ENCODE measurements around the gene CD109.
A peak's percentile ranks its signal among the peaks of the same experiment; 100 is the strongest.
"Not testable (repeated sequence)": the region's sequence is repeated elsewhere in the genome, so short reads cannot be mapped to it uniquely, and the experiment has no call there.

Gene CD109

DNA sequence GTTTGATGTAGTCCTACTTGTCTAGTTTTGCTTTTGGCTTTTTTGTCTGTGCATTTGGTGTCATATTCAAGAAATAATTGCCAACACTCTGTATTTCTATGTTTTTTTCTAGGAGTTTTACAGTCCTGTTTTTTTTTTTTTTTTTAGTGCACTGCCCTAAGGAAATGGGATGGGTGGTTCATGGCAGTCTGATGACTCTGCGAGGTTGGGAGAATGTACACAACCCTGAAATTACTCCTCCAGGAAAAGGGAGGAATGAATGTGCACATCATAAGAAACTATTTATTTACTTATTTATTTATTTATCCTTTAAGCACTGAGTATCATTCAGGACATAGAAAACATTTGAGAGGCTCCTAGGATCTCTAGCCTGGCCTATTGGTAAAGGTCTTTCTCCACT, 27.0 kb upstream of the CD109 start:
- Mint-ChIP-seq H3K9me3 (no peaks in the 10 kb centered on the region), H3K27me3 (ENCODE audit: low read depth) (peaks cover 16% of the 10 kb centered on the region), H3K4me3 (no peak overlapping the region), H3K27ac (no peak overlapping the region), H3K36me3 (ENCODE audit: low read depth) (no peaks in the 10 kb centered on the region), H3K4me1 (ENCODE audit: low read depth) (peaks cover 27% of the 10 kb centered on the region)
- no peak for DNase-seq (ENCODE audit: low spot score)

DNA sequence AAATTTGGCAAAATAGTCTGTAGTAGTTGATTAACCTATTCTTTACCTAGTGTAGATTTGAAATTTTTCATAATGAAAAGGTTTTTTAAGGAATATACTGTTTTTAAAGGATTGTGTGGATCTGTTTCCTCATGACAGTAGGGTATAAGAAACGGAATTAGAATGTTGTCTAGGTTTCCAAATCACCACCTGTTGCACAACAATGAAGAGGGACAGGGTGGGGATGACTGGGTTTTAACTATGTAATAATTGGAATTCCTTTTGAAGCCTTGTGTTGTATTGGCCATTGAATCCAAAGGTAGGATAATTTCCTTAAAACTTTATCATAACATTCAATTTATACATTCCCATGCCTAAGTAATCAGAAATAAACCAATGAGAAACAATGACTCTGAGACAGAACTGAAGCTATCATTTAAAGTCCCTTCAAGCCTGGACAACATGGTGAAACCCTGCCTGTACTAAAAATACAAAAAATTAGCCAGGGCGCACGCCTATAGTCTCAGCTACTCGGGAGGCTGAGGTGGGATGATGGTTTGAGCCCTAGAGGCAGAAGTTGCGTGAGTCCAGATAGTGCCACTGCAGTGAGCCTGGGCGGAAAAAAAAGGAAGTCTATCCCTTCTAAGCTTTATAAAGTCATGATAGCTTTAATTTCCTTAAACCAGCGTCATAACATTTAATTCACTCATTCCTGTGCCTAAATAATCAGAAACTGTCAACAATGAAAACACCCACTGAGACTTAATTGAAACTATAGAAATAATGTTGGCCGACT, 23.9 kb upstream of the CD109 start:
- H3K4me1 Mint-ChIP-seq (ENCODE audit: low read depth), result peaks cover 24% of the 10 kb centered on the region
- no peak overlapping the region for H3K27ac Mint-ChIP-seq
- no peaks in the 10 kb centered on the region for H3K36me3 Mint-ChIP-seq (ENCODE audit: low read depth)
- no peaks in the 10 kb centered on the region for H3K9me3 Mint-ChIP-seq
- no peak for DNase-seq (ENCODE audit: low spot score)
- H3K4me3 Mint-ChIP-seq, result no peak overlapping the region
- peaks cover 13% of the 10 kb centered on the region for H3K27me3 Mint-ChIP-seq (ENCODE audit: low read depth)

DNA sequence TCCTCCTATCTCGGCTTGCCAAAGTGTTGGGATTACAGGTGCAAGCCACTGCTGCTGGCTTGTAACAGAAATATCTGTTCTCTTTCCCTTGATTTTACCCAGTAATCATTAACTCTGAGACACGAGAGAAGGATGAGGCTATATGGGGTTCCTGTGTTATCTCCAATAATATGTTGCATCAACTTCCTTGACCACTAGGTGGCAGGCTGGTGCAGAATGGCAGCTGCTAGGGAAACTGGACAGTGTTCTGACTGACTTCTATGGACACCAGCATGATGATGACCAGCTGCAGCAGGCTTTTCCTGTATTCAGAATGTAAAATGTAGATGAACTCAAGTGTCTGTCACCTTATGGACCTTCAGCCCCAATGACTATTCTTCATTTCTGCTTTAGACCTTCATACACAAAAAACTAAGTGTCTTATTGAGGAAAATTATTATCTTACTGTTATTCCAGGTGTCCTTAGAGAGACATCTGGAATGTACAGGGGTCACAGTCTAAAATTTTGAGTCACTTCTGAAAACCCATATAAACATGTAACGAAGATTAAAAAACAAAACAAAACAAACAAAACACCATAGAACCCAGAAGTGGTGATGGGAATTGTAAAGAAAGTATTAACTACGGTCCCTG, 20.4 kb upstream of the CD109 start:
- Mint-ChIP-seq H3K36me3 (ENCODE audit: low read depth) (no peaks in the 10 kb centered on the region), H3K27me3 (ENCODE audit: low read depth) (peaks cover 6% of the 10 kb centered on the region), H3K9me3 (no peaks in the 10 kb centered on the region), H3K27ac (no peak overlapping the region), H3K4me3 (no peak overlapping the region), H3K4me1 (ENCODE audit: low read depth) (peaks cover 9% of the 10 kb centered on the region)
- DNase-seq (ENCODE audit: low spot score), result peak; percentile 59

DNA sequence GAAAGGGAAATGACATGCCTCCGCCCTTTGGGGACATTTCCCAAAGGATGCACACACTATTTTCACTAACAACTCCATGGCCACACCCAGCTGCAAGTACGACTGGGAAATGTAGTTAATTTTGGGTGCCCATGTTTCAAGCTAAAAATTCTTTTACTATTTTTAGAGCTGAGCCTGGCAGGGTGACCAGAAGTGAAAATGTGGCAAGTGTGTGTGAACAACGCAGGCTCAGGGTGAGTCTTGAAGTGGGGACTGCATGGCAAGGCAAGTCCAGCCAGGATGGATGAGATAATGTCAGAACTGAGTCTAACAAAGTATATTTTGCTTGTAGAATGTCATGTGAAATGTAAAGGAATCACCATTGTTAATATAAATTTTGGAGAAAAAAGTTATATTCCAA, 17.0 kb upstream of the CD109 start:
- Mint-ChIP-seq H3K27ac (no peak overlapping the region), H3K27me3 (ENCODE audit: low read depth) (peaks cover 2% of the 10 kb centered on the region), H3K4me1 (ENCODE audit: low read depth) (peaks cover 9% of the 10 kb centered on the region), H3K9me3 (peaks cover 15% of the 10 kb centered on the region), H3K4me3 (no peak overlapping the region), H3K36me3 (ENCODE audit: low read depth) (no peaks in the 10 kb centered on the region)
- DNase-seq (ENCODE audit: low spot score), result no peak

DNA sequence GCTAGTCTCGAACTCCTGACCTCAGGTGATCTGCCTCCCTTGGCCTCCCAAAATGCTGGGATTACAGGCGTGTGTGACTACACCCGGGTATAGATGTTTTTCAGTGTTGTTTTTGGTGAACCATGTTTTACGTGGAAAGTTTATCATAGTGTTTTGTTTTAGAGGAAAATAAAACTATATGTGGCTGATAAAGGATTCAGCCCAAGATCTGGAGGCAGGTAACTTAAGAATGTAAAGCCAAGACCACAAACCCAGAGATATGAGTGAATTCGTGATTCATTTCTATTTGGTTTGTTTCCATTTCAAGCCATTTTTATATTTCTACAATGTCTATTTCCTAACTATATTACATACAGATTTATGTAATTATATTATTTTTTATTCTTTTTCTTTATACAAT, 16.2 kb upstream of the CD109 start:
- not testable (repeated sequence) for DNase-seq (ENCODE audit: low spot score); H3K4me3 Mint-ChIP-seq; H3K27ac Mint-ChIP-seq; H3K36me3 Mint-ChIP-seq (ENCODE audit: low read depth); H3K27me3 Mint-ChIP-seq (ENCODE audit: low read depth); H3K4me1 Mint-ChIP-seq (ENCODE audit: low read depth)
- H3K9me3 Mint-ChIP-seq, result peaks cover 20% of the 10 kb centered on the region

DNA sequence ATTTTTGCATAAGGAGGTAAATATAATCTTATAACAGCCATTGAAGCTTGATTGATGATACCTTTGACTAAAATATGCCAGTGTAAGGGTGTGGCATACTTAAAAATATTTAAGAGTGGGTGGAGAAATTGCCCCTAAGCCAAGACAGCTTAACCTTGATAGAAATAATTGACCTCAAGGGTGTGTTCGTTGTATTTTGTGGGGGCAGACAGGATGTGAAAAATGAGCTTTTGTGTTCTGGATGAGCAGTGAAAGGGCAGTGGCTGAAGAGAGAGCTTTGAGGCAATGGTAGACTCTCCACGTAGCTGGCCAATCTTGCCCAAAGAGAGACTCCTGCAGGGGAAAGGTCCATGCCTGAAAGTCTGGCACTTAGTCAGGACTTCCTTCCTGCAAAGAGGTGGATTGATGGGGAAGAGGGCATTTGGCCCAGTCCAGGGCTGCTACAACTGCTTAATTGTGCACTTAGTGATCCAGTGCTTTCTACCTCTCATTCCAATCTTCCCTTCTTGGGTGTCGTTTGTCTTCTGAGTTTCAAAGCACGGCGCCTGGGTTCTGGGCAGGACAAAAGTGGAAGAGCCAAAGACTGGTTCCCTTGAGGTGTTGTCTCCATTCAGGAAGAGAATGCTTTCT, 15.6 kb upstream of the CD109 start:
- peaks cover 8% of the 10 kb centered on the region for H3K27me3 Mint-ChIP-seq (ENCODE audit: low read depth)
- DNase-seq (ENCODE audit: low spot score), result no peak
- H3K4me1 Mint-ChIP-seq (ENCODE audit: low read depth), result peaks cover 7% of the 10 kb centered on the region
- no peak overlapping the region for H3K4me3 Mint-ChIP-seq
- no peaks in the 10 kb centered on the region for H3K36me3 Mint-ChIP-seq (ENCODE audit: low read depth)
- no peak overlapping the region for H3K27ac Mint-ChIP-seq
- peaks cover 20% of the 10 kb centered on the region for H3K9me3 Mint-ChIP-seq

DNA sequence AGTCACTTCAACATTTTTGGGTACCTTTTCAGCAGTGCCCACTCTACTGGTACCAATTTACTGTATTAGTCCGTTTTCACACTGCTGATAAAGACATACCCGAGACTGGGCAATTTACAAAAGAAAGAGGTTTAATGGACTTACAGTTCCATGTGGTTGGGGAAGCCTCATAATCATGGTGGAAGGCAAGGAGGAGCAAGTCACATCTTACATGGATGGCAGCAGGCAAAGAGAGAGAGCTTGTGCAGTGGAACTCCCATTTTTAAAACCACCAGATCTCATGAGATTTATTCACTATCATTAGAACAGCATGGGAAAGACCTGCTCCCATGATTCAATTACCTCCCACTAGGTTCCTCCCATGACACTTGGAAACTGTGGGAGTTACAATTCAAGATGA, 12.4 kb upstream of the CD109 start:
- H3K4me1 Mint-ChIP-seq (ENCODE audit: low read depth), result not testable (repeated sequence)
- peaks cover 20% of the 10 kb centered on the region for H3K9me3 Mint-ChIP-seq

DNA sequence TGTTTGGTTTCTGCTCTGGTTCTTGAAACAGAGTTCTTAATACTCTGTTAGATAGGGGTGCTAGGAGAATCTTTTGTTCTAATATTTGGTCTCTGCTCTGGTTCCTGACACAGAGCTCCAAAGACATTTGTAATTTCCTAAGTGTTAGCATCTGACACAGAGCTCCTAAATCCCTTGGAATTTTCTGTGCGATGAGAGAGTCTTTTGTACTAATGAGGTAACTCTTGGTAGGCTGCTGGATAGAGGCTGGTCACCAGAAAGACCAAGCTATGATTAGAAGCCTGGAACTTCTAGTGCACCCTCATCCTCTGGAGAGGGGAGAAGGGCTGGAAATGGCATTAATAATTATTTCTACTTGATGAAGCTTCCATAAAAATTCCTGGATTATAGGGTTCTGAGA, 7.7 kb upstream of the CD109 start:
- Mint-ChIP-seq H3K27me3 (ENCODE audit: low read depth) (peaks cover 37% of the 10 kb centered on the region), H3K9me3 (peaks cover 20% of the 10 kb centered on the region), H3K4me3 (no peak overlapping the region), H3K36me3 (ENCODE audit: low read depth) (peaks cover 1% of the 10 kb centered on the region), H3K4me1 (ENCODE audit: low read depth) (no peaks in the 10 kb centered on the region), H3K27ac (no peak overlapping the region)
- no peak for DNase-seq (ENCODE audit: low spot score)

More for the DNA sequence above, 12.4 kb upstream of the CD109 start:
- peaks cover 32% of the 10 kb centered on the region for H3K27me3 Mint-ChIP-seq (ENCODE audit: low read depth)
- not testable (repeated sequence) for DNase-seq (ENCODE audit: low spot score); H3K36me3 Mint-ChIP-seq (ENCODE audit: low read depth); H3K4me3 Mint-ChIP-seq; H3K27ac Mint-ChIP-seq

DNA sequence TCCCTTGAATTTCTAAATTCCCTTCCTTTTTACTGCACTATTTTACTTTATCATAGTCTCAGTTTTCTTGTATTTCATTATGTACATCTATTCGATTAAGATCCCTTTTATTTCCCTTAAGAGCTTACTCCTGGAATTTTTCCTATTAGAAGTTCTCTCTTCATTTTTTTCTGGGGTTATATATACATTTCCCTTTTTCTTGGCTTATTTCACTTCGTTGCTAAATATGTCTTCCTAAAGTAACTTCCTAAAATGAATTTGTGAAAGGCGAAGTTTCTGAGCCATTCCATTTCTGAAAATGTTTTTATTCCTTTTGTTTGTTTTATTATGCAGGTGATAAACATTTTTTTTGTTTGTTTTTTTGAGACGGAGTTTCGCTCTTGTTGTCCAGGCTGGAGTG, 5.9 kb upstream of the CD109 start:
- Mint-ChIP-seq H3K27me3 (ENCODE audit: low read depth) (peaks cover 32% of the 10 kb centered on the region), H3K9me3 (peaks cover 8% of the 10 kb centered on the region), H3K36me3 (ENCODE audit: low read depth) (peaks cover 4% of the 10 kb centered on the region), H3K4me3 (no peak overlapping the region), H3K4me1 (ENCODE audit: low read depth) (peaks cover 9% of the 10 kb centered on the region), H3K27ac (no peak overlapping the region)
- DNase-seq (ENCODE audit: low spot score), result no peak

DNA sequence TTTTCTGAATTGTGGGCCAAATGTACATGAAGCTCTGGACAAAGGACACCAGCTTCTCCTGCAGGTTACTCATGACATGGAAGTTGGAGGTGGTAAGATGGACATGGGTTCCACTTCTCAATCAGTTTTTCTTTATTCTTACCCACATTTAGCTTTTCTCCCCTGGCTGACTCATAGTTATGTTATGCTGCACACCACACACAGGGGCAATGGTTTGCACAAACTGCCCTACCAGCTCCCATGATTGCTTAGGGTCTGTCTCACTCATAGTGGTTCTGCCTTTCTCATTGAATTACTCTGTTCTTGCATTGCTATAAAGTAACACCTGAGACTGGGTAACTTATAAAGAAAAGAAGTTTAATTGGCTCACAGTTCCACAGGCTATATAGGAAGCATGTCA, 4.5 kb upstream of the CD109 start:
- Mint-ChIP-seq H3K4me3 (no peak overlapping the region), H3K27me3 (ENCODE audit: low read depth) (peaks cover 22% of the 10 kb centered on the region), H3K36me3 (ENCODE audit: low read depth) (peaks cover 4% of the 10 kb centered on the region), H3K27ac (no peak overlapping the region), H3K4me1 (ENCODE audit: low read depth) (peaks cover 17% of the 10 kb centered on the region), H3K9me3 (peaks cover 8% of the 10 kb centered on the region)
- DNase-seq (ENCODE audit: low spot score), result no peak

DNA sequence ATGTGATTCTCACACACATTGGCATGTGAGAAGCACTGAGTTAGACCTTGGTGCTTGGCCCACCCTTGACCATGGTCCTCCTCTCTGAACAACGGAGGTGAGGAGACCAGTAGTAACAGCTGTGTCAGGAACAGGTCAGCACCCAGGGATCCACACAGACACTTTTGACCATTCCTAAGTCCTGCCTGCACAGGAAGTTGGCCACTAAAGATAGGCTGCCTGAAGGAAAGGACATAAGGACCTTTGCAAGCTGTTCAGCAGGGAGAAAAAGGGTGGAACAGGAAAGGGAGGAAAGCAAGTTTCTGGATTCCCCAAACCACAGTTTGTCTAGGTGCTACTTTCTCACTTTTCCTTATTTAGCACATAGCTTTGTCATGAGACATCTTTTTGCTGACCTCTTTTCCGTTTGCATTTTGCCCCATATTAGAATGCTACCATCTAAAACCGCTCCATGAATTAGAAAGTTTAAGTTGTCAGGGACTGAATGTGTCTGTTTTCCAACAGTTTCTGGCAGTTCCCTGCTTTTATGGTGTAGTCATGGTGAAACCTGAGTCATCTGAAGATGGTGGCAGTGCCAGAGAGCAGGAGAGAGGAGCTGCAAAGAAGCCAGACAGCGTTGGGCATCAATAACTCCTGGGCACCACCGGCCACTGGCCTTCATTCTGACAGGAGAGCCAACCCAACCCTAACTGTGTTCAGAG, 1.1 kb upstream of the CD109 start:
- Mint-ChIP-seq H3K27ac (peak overlapping the region; percentile 98), H3K36me3 (ENCODE audit: low read depth) (peaks cover 27% of the 10 kb centered on the region), H3K27me3 (ENCODE audit: low read depth) (peaks cover 3% of the 10 kb centered on the region), H3K4me3 (peak overlapping the region; percentile 85), H3K9me3 (peaks cover 8% of the 10 kb centered on the region), H3K4me1 (ENCODE audit: low read depth) (peaks cover 40% of the 10 kb centered on the region)
- peak; percentile 30 for DNase-seq (ENCODE audit: low spot score)

DNA sequence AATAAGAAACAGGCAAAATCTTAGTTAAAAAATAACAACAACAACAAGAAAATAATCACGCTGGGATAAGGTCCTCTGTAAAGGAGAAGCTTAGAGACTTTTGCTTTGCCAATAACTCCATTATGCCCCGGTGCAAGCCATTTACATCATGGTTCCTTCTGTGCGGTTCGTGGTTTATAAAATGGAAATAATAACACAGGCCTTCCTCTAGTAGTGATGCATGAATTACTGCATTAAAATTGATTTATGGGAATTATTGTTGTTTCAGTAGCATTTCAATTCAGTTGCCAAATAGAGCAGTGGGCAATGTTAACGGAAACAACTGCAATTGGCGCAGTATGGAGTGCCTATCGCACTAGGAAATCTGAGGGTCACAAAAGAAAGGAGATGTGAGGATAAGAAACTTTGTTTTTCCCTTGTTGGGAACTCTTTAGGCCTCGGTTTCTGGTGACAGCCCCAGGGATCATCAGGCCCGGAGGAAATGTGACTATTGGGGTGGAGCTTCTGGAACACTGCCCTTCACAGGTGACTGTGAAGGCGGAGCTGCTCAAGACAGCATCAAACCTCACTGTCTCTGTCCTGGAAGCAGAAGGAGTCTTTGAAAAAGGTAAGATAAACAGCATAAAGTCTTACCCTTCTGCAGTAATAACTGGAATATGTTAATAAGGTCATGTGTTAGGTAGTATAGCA, 1.1 kb downstream of the CD109 start:
- Mint-ChIP-seq H3K27ac (peak overlapping the region; percentile 94), H3K4me3 (peak overlapping the region; percentile 85), H3K9me3 (peaks cover 8% of the 10 kb centered on the region), H3K36me3 (ENCODE audit: low read depth) (peaks cover 35% of the 10 kb centered on the region), H3K27me3 (ENCODE audit: low read depth) (no peaks in the 10 kb centered on the region), H3K4me1 (ENCODE audit: low read depth) (peaks cover 50% of the 10 kb centered on the region)
- DNase-seq (ENCODE audit: low spot score), result no peak

DNA sequence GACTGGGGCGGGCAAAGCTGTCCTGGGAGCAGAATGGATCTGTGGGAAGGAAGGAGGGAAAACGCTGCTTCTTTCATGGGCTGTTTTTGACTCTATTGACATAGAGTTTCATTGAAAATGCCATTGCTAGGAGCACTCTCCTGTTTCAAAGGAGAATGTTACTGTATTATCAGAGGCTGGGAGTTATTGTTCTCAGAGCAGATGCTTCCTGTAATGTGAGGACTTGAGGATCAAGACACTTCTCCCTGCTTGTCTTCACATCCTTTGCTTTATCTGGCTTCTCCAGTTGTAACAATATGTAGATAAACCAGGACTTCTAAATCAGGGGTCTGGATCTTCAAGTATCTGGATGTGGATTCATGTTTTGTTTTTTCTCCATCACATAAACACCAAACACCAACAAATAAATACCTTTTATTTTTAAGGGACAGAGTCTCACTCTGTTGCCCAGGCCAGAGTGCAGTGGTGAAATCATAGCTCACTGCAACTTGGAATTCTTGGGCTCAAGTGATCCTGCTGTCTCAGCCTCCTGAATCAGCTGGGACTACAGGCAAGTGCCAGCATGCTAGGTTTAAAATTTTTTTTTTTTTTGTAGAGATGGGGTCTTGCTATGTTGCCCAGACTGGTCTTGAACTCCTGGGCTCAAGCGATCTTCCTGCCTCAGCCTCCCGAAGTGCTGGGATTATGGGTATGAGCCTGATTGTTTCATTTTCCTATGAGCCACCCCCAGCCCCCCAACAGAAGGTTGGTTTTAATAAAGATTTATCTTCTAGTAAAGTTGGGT, 3.9 kb downstream of the CD109 start:
- Mint-ChIP-seq H3K27ac (no peak overlapping the region), H3K4me1 (ENCODE audit: low read depth) (peaks cover 48% of the 10 kb centered on the region), H3K36me3 (ENCODE audit: low read depth) (peaks cover 49% of the 10 kb centered on the region), H3K4me3 (no peak overlapping the region), H3K9me3 (no peaks in the 10 kb centered on the region), H3K27me3 (ENCODE audit: low read depth) (no peaks in the 10 kb centered on the region)
- no peak for DNase-seq (ENCODE audit: low spot score)
